Measurements from ENCODE around the gene FOXP1. TPM values are rescaled to one million over a fixed set of nuclear protein-coding genes. Genes with fewer than 3 reads are reported as not detected.
"Not testable (repeated sequence)": the region's sequence is repeated elsewhere in the genome, so short reads cannot be mapped to it uniquely, and the experiment has no call there.

Gene FOXP1
- total RNA-seq, 2 experiments from 2014 or later = 120 to 122 TPM

GRCh38 chr3:71542521-71543370 lies 40.8 kb downstream of the FOXP1 start:
- DNase-seq (no peak), ATAC-seq (no peak)
- Mint-ChIP-seq H3K4me1 (ENCODE audit: low read depth) (peaks cover 6% of the 10 kb centered on the region), H3K36me3 (ENCODE audit: low read depth) (peaks cover 3% of the 10 kb centered on the region), H3K27ac (no peak overlapping the region), H3K4me3 (no peak overlapping the region), H3K9me3 (ENCODE audit: insufficient read depth) (no peaks in the 10 kb centered on the region), H3K27me3 (ENCODE audit: low read depth) (no peaks in the 10 kb centered on the region)
- ChIA-PET POLR2A (no interaction called here), CTCF (no interaction called here)

- H3K9me3 Mint-ChIP-seq (ENCODE audit: insufficient read depth) = no peaks in the 10 kb centered on the region
- no peak for DNase-seq
- peaks cover 9% of the 10 kb centered on the region for H3K4me1 Mint-ChIP-seq (ENCODE audit: low read depth)
- H3K27ac Mint-ChIP-seq = no peak overlapping the region
- H3K36me3 Mint-ChIP-seq (ENCODE audit: low read depth) = peaks cover 3% of the 10 kb centered on the region
- CTCF ChIA-PET = no interaction called here
- no peak for ATAC-seq
- no peaks in the 10 kb centered on the region for H3K27me3 Mint-ChIP-seq (ENCODE audit: low read depth)
- no peak overlapping the region for H3K4me3 Mint-ChIP-seq
- POLR2A ChIA-PET = no interaction called here
These were observed 42.2 kb downstream of the FOXP1 start for GRCh38 chr3:71541313-71541712.

DNA sequence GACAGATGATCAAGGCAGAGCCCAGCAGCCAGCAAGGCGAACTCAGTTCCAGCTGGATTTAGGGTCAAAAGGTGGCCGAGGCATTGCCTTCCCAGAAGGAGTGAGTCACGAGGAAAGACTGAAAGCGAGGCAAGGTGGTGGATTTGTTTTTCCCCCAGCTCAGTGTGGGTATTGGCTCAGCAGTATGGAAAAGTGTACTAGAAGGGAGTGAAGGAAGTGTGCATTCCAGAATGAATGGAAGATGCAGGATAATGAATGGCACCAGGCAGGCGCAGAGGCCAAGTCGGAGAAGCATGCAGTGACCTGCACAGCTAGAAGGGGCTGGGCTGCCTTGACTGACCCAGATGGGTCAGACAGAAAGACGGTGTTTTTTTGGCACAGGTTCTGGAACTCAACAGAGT lies 46.3 kb downstream of the FOXP1 start:
- DNase-seq (no peak), ATAC-seq (no peak)
- Mint-ChIP-seq H3K9me3 (ENCODE audit: insufficient read depth) (no peaks in the 10 kb centered on the region), H3K27me3 (ENCODE audit: low read depth) (no peaks in the 10 kb centered on the region), H3K27ac (no peak overlapping the region), H3K36me3 (ENCODE audit: low read depth) (peaks cover 7% of the 10 kb centered on the region), H3K4me3 (no peak overlapping the region), H3K4me1 (ENCODE audit: low read depth) (peaks cover 7% of the 10 kb centered on the region)
- POLR2A ChIA-PET = no interaction called here
- CTCF ChIA-PET = no interaction called here

- peaks cover 9% of the 10 kb centered on the region for H3K36me3 Mint-ChIP-seq (ENCODE audit: low read depth)
- POLR2A ChIA-PET = no interaction called here
- no peaks in the 10 kb centered on the region for H3K27me3 Mint-ChIP-seq (ENCODE audit: low read depth)
- no peaks in the 10 kb centered on the region for H3K9me3 Mint-ChIP-seq (ENCODE audit: insufficient read depth)
- H3K4me1 Mint-ChIP-seq (ENCODE audit: low read depth) = peaks cover 6% of the 10 kb centered on the region
- H3K4me3 Mint-ChIP-seq = no peak overlapping the region
- no peak overlapping the region for H3K27ac Mint-ChIP-seq
- CTCF ChIA-PET = no interaction called here
- no peak for ATAC-seq
- no peak for DNase-seq
These were observed 47.1 kb downstream of the FOXP1 start for GRCh38 chr3:71536376-71536965.

DNA sequence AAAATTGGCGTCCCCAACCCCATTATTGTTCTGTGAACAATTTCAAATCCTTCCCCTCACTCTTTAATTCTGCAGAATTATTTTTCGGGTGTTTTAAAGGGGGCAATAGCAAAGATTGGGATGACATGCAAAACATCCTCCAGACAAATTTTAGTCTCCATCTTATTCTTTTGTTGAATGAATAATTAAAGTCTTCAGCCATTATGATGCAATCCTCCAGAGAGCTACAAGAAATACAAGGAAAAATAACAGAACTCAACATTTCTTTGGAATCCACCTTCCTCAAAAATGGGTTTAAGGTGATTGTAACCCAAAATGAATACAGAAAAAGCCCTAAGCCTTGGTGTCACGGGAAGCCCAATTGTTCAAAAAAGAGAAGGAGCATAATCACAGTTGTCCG lies 49.9 kb downstream of the FOXP1 start:
- no peak for ATAC-seq
- H3K27ac Mint-ChIP-seq = no peak overlapping the region
- no peaks in the 10 kb centered on the region for H3K27me3 Mint-ChIP-seq (ENCODE audit: low read depth)
- ChIA-PET CTCF (no interaction called here), POLR2A (interaction anchor here (0.7 kb wide), 1 partner anchor 522 kb away, joined by 3 read pairs; no protein-coding TSS in a partner anchor)
- H3K4me1 Mint-ChIP-seq (ENCODE audit: low read depth) = peaks cover 18% of the 10 kb centered on the region
- H3K4me3 Mint-ChIP-seq = no peak overlapping the region
- peaks cover 9% of the 10 kb centered on the region for H3K36me3 Mint-ChIP-seq (ENCODE audit: low read depth)
- H3K9me3 Mint-ChIP-seq (ENCODE audit: insufficient read depth) = no peaks in the 10 kb centered on the region
- DNase-seq = no peak

DNA sequence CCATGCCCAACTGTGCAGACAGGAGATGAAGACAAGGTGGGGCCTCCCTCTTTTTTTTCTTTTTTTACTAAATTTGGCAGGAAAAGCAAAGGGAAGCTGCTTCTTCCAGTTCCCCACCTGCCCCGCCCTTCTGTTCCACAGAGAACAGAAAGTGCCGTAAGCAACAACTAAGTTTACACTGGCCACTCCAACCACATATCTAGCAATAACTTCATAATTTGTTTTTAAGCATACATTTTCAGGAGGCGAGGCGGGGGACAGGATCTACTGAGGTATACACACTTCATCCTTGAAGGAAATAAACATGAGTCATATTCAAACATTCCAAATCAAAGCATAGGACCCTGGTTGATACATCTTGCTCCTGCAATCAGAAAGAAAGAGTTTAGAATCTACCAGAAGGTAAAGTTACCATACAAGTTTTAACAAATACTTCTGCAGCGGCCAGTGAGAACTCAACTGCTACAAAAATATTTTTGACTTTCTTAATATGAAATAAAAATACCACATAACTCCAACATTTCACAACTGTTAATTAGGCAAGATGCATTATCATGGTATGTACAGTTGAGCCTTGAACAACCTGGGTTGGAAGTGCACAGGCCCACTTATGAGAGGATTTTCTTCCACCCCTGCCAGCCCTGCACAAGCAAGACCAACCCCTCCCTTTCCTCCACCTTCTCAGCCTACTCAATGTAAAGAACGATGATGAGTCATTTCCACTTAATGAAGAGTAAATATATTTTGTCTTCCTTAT lies 50.7 kb downstream of the FOXP1 start:
- Mint-ChIP-seq H3K4me3 (no peak overlapping the region), H3K27ac (no peak overlapping the region), H3K27me3 (ENCODE audit: low read depth) (no peaks in the 10 kb centered on the region), H3K36me3 (ENCODE audit: low read depth) (peaks cover 9% of the 10 kb centered on the region), H3K4me1 (ENCODE audit: low read depth) (peaks cover 24% of the 10 kb centered on the region), H3K9me3 (ENCODE audit: insufficient read depth) (no peaks in the 10 kb centered on the region)
- ChIA-PET POLR2A (no interaction called here), CTCF (no interaction called here)
- DNase-seq (no peak), ATAC-seq (no peak)

DNA sequence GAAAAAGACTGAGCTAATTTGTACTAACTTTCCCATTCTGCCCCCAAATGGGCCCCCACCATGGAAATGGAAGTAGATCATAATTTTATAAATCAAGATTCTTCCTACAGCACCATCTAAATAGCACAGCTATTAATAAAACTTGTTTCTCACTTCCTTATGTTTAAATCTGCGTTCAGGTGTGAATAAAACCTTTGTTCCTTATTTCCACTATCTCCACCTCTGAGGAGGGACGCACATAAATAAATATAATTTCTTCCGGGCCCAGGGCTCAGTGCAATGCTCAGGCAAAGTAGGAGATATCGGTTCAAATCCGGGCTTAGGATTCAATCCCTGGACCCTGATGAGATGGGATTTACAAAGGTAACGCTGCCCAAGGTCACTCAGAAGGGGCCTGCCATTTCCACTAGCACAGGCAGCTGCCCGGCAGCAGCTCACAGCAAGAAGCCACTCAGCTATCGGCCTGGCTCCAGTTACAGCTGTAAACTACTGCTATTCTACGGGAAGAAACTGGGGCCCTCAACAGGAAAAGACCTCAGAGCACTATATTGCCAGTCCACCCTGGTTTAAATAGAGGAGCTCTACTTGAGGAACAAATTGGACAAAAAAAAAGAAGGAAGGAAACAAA lies 52.5 kb downstream of the FOXP1 start:
- POLR2A ChIA-PET = no interaction called here
- CTCF ChIA-PET = no interaction called here
- Mint-ChIP-seq H3K4me1 (ENCODE audit: low read depth) (peaks cover 23% of the 10 kb centered on the region), H3K27ac (no peak overlapping the region), H3K9me3 (ENCODE audit: insufficient read depth) (no peaks in the 10 kb centered on the region), H3K4me3 (no peak overlapping the region), H3K36me3 (ENCODE audit: low read depth) (peaks cover 11% of the 10 kb centered on the region), H3K27me3 (ENCODE audit: low read depth) (no peaks in the 10 kb centered on the region)
- DNase-seq = no peak
- no peak for ATAC-seq

DNA sequence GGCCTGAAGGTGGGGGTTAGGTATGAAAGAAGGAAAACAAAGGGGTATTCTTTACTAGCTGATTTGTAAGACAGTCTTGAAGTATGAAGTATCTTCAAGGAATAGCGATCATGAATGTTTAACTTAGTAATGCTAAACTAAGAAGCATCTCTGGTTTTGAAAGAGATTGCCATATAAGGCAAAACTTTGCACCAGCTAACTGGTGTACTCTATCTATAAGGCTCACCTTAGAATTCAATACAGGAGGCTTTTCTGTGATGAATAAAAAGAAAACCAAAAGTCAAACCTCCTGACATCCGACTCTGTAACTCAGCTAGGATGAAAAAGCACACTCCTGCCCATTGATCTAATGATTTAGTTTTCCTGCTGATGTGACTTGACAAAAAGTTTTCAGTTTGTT lies 54.7 kb downstream of the FOXP1 start:
- POLR2A ChIA-PET = no interaction called here
- Mint-ChIP-seq H3K4me1 (ENCODE audit: low read depth) (peaks cover 21% of the 10 kb centered on the region), H3K27me3 (ENCODE audit: low read depth) (no peaks in the 10 kb centered on the region), H3K36me3 (ENCODE audit: low read depth) (peaks cover 7% of the 10 kb centered on the region), H3K27ac (peak overlapping the region; percentile 65), H3K9me3 (ENCODE audit: insufficient read depth) (no peaks in the 10 kb centered on the region), H3K4me3 (no peak overlapping the region)
- peak; percentile 39 for ATAC-seq
- CTCF ChIA-PET = no interaction called here
- DNase-seq = no peak

GRCh38 chr3:71526448-71526847 lies 57.1 kb downstream of the FOXP1 start:
- H3K4me1 Mint-ChIP-seq (ENCODE audit: low read depth) = peaks cover 23% of the 10 kb centered on the region
- CTCF ChIA-PET, H3K27ac Mint-ChIP-seq: not testable (repeated sequence)

GRCh38 chr3:71525391-71525790 lies 58.1 kb downstream of the FOXP1 start:
- POLR2A ChIA-PET = no interaction called here
- no peaks in the 10 kb centered on the region for H3K9me3 Mint-ChIP-seq (ENCODE audit: insufficient read depth)
- CTCF ChIA-PET = no interaction called here

More at GRCh38 chr3:71526448-71526847, 57.1 kb downstream of the FOXP1 start:
- H3K27me3 Mint-ChIP-seq (ENCODE audit: low read depth); ATAC-seq; DNase-seq; H3K4me3 Mint-ChIP-seq; POLR2A ChIA-PET; H3K36me3 Mint-ChIP-seq (ENCODE audit: low read depth); H3K9me3 Mint-ChIP-seq (ENCODE audit: insufficient read depth): not testable (repeated sequence)

DNA sequence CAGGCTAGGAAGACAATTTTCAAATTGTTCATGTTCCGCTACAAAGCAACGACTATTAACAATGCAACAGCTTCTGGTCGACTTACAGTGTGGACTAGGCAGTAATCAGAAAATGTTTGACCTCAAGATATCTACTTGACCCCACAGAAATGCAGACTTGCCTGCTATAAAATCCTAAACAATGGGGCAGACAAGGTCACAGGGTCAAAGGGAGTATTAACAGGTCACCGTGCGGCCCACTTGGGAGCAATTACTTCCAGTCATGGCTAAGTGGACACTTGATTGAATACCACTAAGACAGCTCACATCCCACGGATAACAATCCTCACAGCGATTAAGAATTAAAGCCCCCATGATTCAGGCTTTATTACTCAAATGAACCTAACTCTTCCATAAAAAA lies 58.9 kb downstream of the FOXP1 start:
- Mint-ChIP-seq H3K27ac (no peak overlapping the region), H3K4me3 (no peak overlapping the region), H3K36me3 (ENCODE audit: low read depth) (peaks cover 5% of the 10 kb centered on the region), H3K27me3 (ENCODE audit: low read depth) (no peaks in the 10 kb centered on the region), H3K9me3 (ENCODE audit: insufficient read depth) (no peaks in the 10 kb centered on the region), H3K4me1 (ENCODE audit: low read depth) (peaks cover 21% of the 10 kb centered on the region)
- CTCF ChIA-PET = no interaction called here
- ATAC-seq (no peak), DNase-seq (no peak)
- POLR2A ChIA-PET = no interaction called here

More at GRCh38 chr3:71525391-71525790, 58.1 kb downstream of the FOXP1 start:
- Mint-ChIP-seq H3K27ac (no peak overlapping the region), H3K36me3 (ENCODE audit: low read depth) (peaks cover 5% of the 10 kb centered on the region), H3K27me3 (ENCODE audit: low read depth) (no peaks in the 10 kb centered on the region), H3K4me3 (no peak overlapping the region), H3K4me1 (ENCODE audit: low read depth) (peaks cover 23% of the 10 kb centered on the region)
- DNase-seq (no peak), ATAC-seq (no peak)

- no peaks in the 10 kb centered on the region for H3K27me3 Mint-ChIP-seq (ENCODE audit: low read depth)
- ATAC-seq (no peak), DNase-seq (no peak)
- peaks cover 10% of the 10 kb centered on the region for H3K4me1 Mint-ChIP-seq (ENCODE audit: low read depth)
- peaks cover 5% of the 10 kb centered on the region for H3K36me3 Mint-ChIP-seq (ENCODE audit: low read depth)
- H3K9me3 Mint-ChIP-seq (ENCODE audit: insufficient read depth) = no peaks in the 10 kb centered on the region
- CTCF ChIA-PET = no interaction called here
- H3K4me3 Mint-ChIP-seq = no peak overlapping the region
- H3K27ac Mint-ChIP-seq = no peak overlapping the region
- POLR2A ChIA-PET = no interaction called here
These were observed 59.9 kb downstream of the FOXP1 start for GRCh38 chr3:71523628-71524027.
